ENCODE measurements around the gene MMP24.
"Not testable (repeated sequence)": the region's sequence is repeated elsewhere in the genome, so short reads cannot be mapped to it uniquely, and the experiment has no call there.

- TF ChIP-seq, protein P1, sequence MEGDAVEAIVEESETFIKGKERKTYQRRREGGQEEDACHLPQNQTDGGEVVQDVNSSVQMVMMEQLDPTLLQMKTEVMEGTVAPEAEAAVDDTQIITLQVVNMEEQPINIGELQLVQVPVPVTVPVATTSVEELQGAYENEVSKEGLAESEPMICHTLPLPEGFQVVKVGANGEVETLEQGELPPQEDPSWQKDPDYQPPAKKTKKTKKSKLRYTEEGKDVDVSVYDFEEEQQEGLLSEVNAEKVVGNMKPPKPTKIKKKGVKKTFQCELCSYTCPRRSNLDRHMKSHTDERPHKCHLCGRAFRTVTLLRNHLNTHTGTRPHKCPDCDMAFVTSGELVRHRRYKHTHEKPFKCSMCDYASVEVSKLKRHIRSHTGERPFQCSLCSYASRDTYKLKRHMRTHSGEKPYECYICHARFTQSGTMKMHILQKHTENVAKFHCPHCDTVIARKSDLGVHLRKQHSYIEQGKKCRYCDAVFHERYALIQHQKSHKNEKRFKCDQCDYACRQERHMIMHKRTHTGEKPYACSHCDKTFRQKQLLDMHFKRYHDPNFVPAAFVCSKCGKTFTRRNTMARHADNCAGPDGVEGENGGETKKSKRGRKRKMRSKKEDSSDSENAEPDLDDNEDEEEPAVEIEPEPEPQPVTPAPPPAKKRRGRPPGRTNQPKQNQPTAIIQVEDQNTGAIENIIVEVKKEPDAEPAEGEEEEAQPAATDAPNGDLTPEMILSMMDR (IDR thresholded peaks at IDR 0.05), result peak in 2 of 4 experiments; percentile 6 to 27
- not testable (repeated sequence) for TF ChIP-seq POLR2A (IDR thresholded peaks at IDR 0.05)
These were observed 36.4 kb downstream of the MMP24 start for GRCh38 chr20:35262731-35263531.

Data from uterus (tissue), 2 donors.